GM19455 (cell line): ENCODE data around the gene SPI1.
A peak's percentile ranks its signal among the peaks of the same experiment; 100 is the strongest.

Source experiments
- ATAC-seq: cut with Tn5 transposase; IDR thresholded peaks from one replicate; pipeline ENCODE4 v1.9.1; 2021; ENCODE audit not compliant: unreplicated experiment

Gene SPI1

GRCh38 chr11:47389577-47390421 is 11.5 kb upstream of the SPI1 start:
- no peak for ATAC-seq

- ATAC-seq: no peak
Observed at GRCh38 chr11:47388697-47389576, 10.6 kb upstream of the SPI1 start.

- no peak for ATAC-seq
Observed at GRCh38 chr11:47387944-47388696, 9.8 kb upstream of the SPI1 start.

GRCh38 chr11:47384498-47384897 is 6.2 kb upstream of the SPI1 start:
- no peak for ATAC-seq

GRCh38 chr11:47383071-47383470 is 4.7 kb upstream of the SPI1 start:
- ATAC-seq: no peak

GRCh38 chr11:47380078-47380477 is 1.7 kb upstream of the SPI1 start:
- ATAC-seq: no peak

GRCh38 chr11:47379317-47379716 is 970 bp upstream of the SPI1 start:
- no peak for ATAC-seq

- ATAC-seq: peak; percentile 5
Observed at GRCh38 chr11:47378836-47379170, 456 bp upstream of the SPI1 start.

- ATAC-seq: peak; percentile 8
Observed at GRCh38 chr11:47377571-47378009, 757 bp downstream of the SPI1 start.

GRCh38 chr11:47376525-47377371 is 1.6 kb downstream of the SPI1 start:
- no peak for ATAC-seq

GRCh38 chr11:47376107-47376524 is 2.2 kb downstream of the SPI1 start:
- no peak for ATAC-seq

- no peak for ATAC-seq
Observed at GRCh38 chr11:47375546-47376085, 2.7 kb downstream of the SPI1 start.

- ATAC-seq: no peak
Observed at GRCh38 chr11:47375020-47375419, 3.3 kb downstream of the SPI1 start.

GRCh38 chr11:47374720-47375019 is 3.7 kb downstream of the SPI1 start:
- ATAC-seq: no peak

GRCh38 chr11:47373876-47374719 is 4.2 kb downstream of the SPI1 start:
- ATAC-seq: no peak

GRCh38 chr11:47372422-47372821 is 5.9 kb downstream of the SPI1 start:
- no peak for ATAC-seq

GRCh38 chr11:47369676-47370075 is 8.7 kb downstream of the SPI1 start:
- no peak for ATAC-seq

- ATAC-seq: no peak
Observed at GRCh38 chr11:47366020-47366490, 12.3 kb downstream of the SPI1 start.

GRCh38 chr11:47361419-47361818 is 16.9 kb downstream of the SPI1 start:
- ATAC-seq: no peak
